ENCODE data around the gene ATRNL1.

Gene ATRNL1

DNA sequence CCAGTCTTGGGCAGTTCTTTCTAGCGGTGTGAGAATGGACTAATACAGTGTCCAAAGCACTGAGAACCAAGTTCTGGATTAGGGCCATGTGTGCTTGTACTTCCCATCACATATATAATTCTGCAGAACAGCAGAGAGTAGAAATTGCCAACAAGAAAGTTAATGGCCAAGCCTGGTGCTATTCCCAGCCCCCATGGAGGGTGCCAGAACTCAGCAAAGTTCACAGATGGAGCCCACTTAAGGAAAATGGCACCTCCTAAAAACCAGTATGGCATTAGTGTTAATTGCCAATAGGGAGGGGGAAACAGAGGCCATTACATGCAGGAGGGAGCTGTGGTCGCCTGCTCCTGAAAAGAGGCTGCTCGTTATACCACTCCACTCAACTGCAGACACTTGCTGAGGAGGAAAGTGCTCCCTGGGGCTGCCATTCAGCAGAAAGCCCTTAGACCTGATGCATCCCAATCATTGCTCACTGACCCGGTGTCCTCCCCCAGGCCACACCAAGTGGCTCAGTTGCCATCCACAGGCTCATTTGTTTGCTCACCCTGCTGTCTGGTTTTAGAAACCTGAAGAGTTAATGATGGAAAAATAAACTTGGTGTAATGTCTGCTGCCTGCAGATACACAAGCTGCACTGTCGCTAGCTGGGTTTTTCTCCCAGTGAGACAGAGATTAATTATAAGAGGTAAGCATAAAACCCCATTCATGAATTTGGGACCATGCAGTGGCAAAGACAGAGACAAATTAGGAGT lies 899.2 kb downstream of the ATRNL1 start:
- Histone ChIP-seq H3K4me3 (ENCODE audit: extremely low read depth, insufficient read depth, low read length, poor library complexity, severe bottlenecking) (no peak overlapping the region), H3K27ac (ENCODE audit: low read depth, low read length, severe bottlenecking) (no peak overlapping the region), H3K4me1 (ENCODE audit: control insufficient read depth, insufficient read depth, low read length, poor library complexity, severe bottlenecking) (no peaks in the 10 kb centered on the region), H3K9me3 (ENCODE audit: control insufficient read depth, low read length) (no peaks in the 10 kb centered on the region), H3K36me3 (ENCODE audit: control insufficient read depth, insufficient read depth, low read length) (no peaks in the 10 kb centered on the region)
- WGBS, 2 experiments (ENCODE audit: insufficient coverage in 2 of 2) = 60 to 87% methylated on average over 3 to 4 of the region's 5 CpGs

DNA sequence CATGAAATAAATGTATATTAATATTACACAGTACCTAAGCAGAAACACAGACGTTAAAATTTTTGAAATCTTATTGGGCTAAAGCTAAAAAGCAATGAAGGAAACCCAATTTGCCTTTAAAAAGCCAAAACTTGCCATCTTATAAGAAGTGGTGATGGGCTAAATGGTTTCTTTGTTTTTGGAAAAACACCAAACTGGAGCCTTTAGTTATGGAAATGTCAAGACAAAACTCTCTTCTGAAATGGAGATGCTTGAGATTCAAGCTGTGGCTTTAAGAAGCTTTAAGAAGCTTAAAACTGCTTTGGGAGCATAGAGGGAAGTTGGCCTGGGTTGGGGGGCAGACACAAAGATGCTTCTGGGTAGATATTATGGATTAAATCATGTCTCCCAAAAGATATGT lies 902.9 kb downstream of the ATRNL1 start:
- Histone ChIP-seq H3K4me3 (ENCODE audit: extremely low read depth, insufficient read depth, low read length, poor library complexity, severe bottlenecking) (no peak overlapping the region), H3K9me3 (ENCODE audit: control insufficient read depth, low read length) (no peaks in the 10 kb centered on the region), H3K27ac (ENCODE audit: low read depth, low read length, severe bottlenecking) (no peak overlapping the region), H3K36me3 (ENCODE audit: control insufficient read depth, insufficient read depth, low read length) (no peaks in the 10 kb centered on the region), H3K4me1 (ENCODE audit: control insufficient read depth, insufficient read depth, low read length, poor library complexity, severe bottlenecking) (no peaks in the 10 kb centered on the region)
- WGBS, 2 experiments (ENCODE audit: insufficient coverage in 2 of 2) = no CpG with 5 or more reads among the region's 1 CpG

- WGBS, 2 experiments (ENCODE audit: insufficient coverage in 2 of 2) = 83% methylated on average over 1 of the region's 2 CpGs; no CpG with 5 or more reads in 1 of the 2 experiments
- H3K4me1 ChIP-seq (ENCODE audit: control insufficient read depth, insufficient read depth, low read length, poor library complexity, severe bottlenecking) = no peaks in the 10 kb centered on the region
Measured at GRCh38 chr10:115998301-115998700, 905.1 kb downstream of the ATRNL1 start.

More at GRCh38 chr10:115998301-115998700, 905.1 kb downstream of the ATRNL1 start:
- no peak overlapping the region for H3K4me3 ChIP-seq (ENCODE audit: extremely low read depth, insufficient read depth, low read length, poor library complexity, severe bottlenecking)
- no peaks in the 10 kb centered on the region for H3K36me3 ChIP-seq (ENCODE audit: control insufficient read depth, insufficient read depth, low read length)
- no peaks in the 10 kb centered on the region for H3K9me3 ChIP-seq (ENCODE audit: control insufficient read depth, low read length)
- H3K27ac ChIP-seq (ENCODE audit: low read depth, low read length, severe bottlenecking) = no peak overlapping the region

Measured in mesodermal cell (in vitro differentiated cells).